ENCODE data around the gene C3. TPM values are rescaled to one million over a fixed set of nuclear protein-coding genes. Genes with fewer than 3 reads are reported as not detected.

Gene C3
- total RNA-seq, 1 donor from 2014 or later = 1.6 TPM

GRCh38 chr19:6738787-6739389 lies 18.4 kb upstream of the C3 start:
- Mint-ChIP-seq H3K9me3 (ENCODE audit: low read depth) (no peaks in the 10 kb centered on the region), H3K36me3 (ENCODE audit: insufficient read depth) (peaks cover 8% of the 10 kb centered on the region), H3K4me3 (ENCODE audit: low read depth) (peak overlapping the region; percentile 91), H3K4me1 (ENCODE audit: low read depth) (peaks cover 31% of the 10 kb centered on the region), H3K27me3 (no peaks in the 10 kb centered on the region), H3K27ac (peak overlapping the region; percentile 90)
- DNase-seq (ENCODE audit: low spot score, unreplicated experiment) = no peak
- TF ChIP-seq, protein P1, sequence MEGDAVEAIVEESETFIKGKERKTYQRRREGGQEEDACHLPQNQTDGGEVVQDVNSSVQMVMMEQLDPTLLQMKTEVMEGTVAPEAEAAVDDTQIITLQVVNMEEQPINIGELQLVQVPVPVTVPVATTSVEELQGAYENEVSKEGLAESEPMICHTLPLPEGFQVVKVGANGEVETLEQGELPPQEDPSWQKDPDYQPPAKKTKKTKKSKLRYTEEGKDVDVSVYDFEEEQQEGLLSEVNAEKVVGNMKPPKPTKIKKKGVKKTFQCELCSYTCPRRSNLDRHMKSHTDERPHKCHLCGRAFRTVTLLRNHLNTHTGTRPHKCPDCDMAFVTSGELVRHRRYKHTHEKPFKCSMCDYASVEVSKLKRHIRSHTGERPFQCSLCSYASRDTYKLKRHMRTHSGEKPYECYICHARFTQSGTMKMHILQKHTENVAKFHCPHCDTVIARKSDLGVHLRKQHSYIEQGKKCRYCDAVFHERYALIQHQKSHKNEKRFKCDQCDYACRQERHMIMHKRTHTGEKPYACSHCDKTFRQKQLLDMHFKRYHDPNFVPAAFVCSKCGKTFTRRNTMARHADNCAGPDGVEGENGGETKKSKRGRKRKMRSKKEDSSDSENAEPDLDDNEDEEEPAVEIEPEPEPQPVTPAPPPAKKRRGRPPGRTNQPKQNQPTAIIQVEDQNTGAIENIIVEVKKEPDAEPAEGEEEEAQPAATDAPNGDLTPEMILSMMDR (IDR thresholded peaks at IDR 0.05; ENCODE audit: unreplicated experiment) = peak; percentile 8

DNA sequence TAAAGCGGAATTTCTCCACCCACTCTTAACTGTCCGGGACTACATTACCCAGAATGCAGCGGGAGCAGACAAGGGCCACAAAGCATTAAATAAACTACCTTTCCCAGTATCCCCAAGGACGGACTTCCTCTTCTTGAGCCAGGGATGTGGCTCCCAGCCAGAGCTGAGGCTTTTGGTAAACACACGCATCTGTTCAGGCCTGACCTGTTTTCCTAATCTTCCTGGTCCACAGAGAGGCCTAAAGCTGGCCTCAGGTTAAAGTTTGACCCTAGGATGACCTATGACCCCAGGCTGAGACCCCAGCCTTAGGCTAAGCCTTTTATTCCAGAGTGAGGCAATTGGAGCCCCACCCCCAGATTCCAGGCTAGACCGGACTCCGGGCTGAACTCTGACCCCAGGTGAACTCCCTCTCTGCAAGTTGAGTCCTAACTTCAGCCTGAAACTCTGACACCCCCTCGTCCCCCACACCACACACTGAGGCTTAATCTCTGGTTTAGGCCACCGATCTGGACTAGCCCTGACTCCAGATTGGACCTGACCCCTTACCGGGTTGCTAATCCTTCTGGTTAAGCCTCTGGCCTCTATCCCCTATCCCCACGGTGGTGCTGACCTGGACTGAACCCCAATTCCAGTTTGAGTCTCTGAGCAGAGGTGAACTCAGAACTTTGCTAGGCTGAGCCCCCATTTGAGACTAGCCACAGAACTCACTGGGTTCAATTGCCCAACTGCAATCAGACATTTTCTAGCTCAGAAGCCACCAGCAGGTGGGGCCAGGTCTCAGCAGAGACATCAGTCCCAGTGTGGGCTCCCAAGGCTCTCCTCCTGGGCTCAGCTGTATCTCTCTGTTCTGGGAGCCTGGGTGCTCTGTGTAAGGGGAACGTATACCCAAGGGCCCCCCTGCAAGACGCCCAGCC lies 17.7 kb upstream of the C3 start:
- no peaks in the 10 kb centered on the region for H3K9me3 Mint-ChIP-seq (ENCODE audit: low read depth)
- H3K4me3 Mint-ChIP-seq (ENCODE audit: low read depth) = peak overlapping the region; percentile 91
- H3K27ac Mint-ChIP-seq = peak overlapping the region; percentile 90
- DNase-seq (ENCODE audit: low spot score, unreplicated experiment) = peak; percentile 46
- H3K27me3 Mint-ChIP-seq = no peaks in the 10 kb centered on the region
- TF ChIP-seq, protein P1 (IDR thresholded peaks at IDR 0.05; ENCODE audit: unreplicated experiment) = peak; percentile 64
- H3K4me1 Mint-ChIP-seq (ENCODE audit: low read depth) = peaks cover 31% of the 10 kb centered on the region
- peaks cover 4% of the 10 kb centered on the region for H3K36me3 Mint-ChIP-seq (ENCODE audit: insufficient read depth)

DNA sequence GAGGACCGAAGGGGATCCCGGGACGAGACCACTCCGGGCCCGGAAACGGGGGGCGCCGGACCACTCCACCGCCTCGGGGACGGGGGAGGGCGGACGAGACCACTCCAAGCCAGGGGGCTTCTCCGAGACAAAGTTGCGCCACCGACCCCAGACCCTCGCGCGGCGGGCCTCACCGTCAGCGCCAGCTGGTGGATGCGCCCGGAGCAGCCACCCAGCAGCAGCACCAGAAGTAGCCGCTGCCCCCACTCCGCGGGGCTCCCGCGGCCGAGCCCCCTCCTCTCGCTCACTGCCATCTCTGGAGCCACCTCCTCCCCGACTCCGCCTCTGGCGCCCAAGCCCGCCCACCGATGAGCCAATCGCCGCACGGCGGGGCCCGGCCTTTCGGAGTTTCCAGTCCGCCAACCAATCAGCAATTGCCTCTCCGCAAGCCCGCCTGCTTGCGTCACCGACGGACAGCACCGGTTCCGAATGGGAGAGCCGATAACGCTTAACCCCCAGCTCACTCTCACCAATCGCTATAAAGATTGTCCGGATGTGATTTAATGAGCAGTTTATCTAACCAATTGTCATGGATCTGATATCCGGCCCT lies 16.9 kb upstream of the C3 start, which contains the start of gene GPR108:
TSS of gene GPR108 (minus strand) at position 297 of the 589 bp plus-strand sequence. CDS start at position 293, 4 bp downstream.
- H3K36me3 Mint-ChIP-seq (ENCODE audit: insufficient read depth) = peaks cover 6% of the 10 kb centered on the region
- H3K4me3 Mint-ChIP-seq (ENCODE audit: low read depth) = peak within 1 kb of the TSS; percentile 91
- H3K27me3 Mint-ChIP-seq = no peaks in the 10 kb centered on the region
- H3K9me3 Mint-ChIP-seq (ENCODE audit: low read depth) = no peaks in the 10 kb centered on the region
- peak within 1 kb of the TSS; percentile 98 for H3K27ac Mint-ChIP-seq
- peak; percentile 99 for DNase-seq (ENCODE audit: low spot score, unreplicated experiment)
- H3K4me1 Mint-ChIP-seq (ENCODE audit: low read depth) = peaks cover 31% of the 10 kb centered on the region
- TF ChIP-seq, protein P1 (IDR thresholded peaks at IDR 0.05; ENCODE audit: unreplicated experiment) = no peak

- H3K9me3 Mint-ChIP-seq (ENCODE audit: low read depth) = no peaks in the 10 kb centered on the region
- H3K4me3 Mint-ChIP-seq (ENCODE audit: low read depth) = peak overlapping the region; percentile 91
- TF ChIP-seq, protein P1 (IDR thresholded peaks at IDR 0.05; ENCODE audit: unreplicated experiment) = peak; percentile 0
- peak overlapping the region; percentile 98 for H3K27ac Mint-ChIP-seq
- H3K36me3 Mint-ChIP-seq (ENCODE audit: insufficient read depth) = peaks cover 6% of the 10 kb centered on the region
- H3K27me3 Mint-ChIP-seq = no peaks in the 10 kb centered on the region
- DNase-seq (ENCODE audit: low spot score, unreplicated experiment) = no peak
- H3K4me1 Mint-ChIP-seq (ENCODE audit: low read depth) = peaks cover 31% of the 10 kb centered on the region
Observed at GRCh38 chr19:6736917-6737283, 16.4 kb upstream of the C3 start.

Data from progenitor cell of endocrine pancreas (in vitro differentiated cells).